SK-N-SH (cell line): ENCODE measurements around the gene ACRBP. TPM values are rescaled to one million over a fixed set of nuclear protein-coding genes. Genes with fewer than 3 reads are reported as not detected.

Source experiments
- CTCF ChIA-PET: fragments of 300-600, 350-600 bp; formaldehyde crosslinking; extraction: SDS; loops from one replicate; lab custom pipeline; 2021; lab: Yijun Ruan, JAX
- POLR2A ChIA-PET: fragments of 350-600 bp; sonication (Branson Sonifier 250); formaldehyde crosslinking; extraction: SDS; loops from one replicate; lab custom pipeline; 2020; ENCODE audit warnings: antibody characterized with exemption, inconsistent platforms; lab: Yijun Ruan, JAX
- DNase-seq: peaks from one replicate; pipeline ENCODE4 v3.0.0; 2012
- H2AFZ ChIP-seq: fragments of 200-600 bp; sonication (generic); 2 replicates; pipeline ENCODE4 v1.8.1; 2016; ENCODE audit warnings: antibody characterized with exemption, mild to moderate bottlenecking, low read depth
- H3F3A ChIP-seq: fragments of 200-600 bp; sonication (generic); replicated peaks from 2 replicates; pipeline ENCODE3; 2016; ENCODE audit warnings: antibody characterized with exemption, mild to moderate bottlenecking; ENCODE audit not compliant: insufficient read depth
- H3K27ac ChIP-seq, 2 experiments: fragments of 200-500 bp in 1 of 2; fragments of 200-600 bp in 1 of 2; sonication (Bioruptor generic) in 1 of 2; sonication (generic), shearing (Covaris generic) in 1 of 2; 2 replicates each; pipeline versions ENCODE4 v1.5.1 to v1.6.1; 2014 to 2016; ENCODE audit warnings: low read depth in 2 of 2, inconsistent platforms in 1 of 2, low read length in 1 of 2, mild to moderate bottlenecking in 1 of 2, mixed read lengths in 1 of 2
- H3K27me3 ChIP-seq: fragments of 200-600 bp; sonication (generic), shearing (Covaris generic); 2 replicates; pipeline ENCODE4 v1.6.1; 2016; ENCODE audit warnings: mixed run types; ENCODE audit not compliant: insufficient read depth
- H3K36me3 ChIP-seq, 2 experiments: fragments of 200-500 bp in 1 of 2; fragments of 200-600 bp in 1 of 2; sonication (Bioruptor generic) in 1 of 2; sonication (generic) in 1 of 2; replicated peaks in 1 of 2; 2 replicates each; pipeline versions ENCODE3 to v1.5.1; 2014 to 2016; ENCODE audit warnings: low read length in 1 of 2, mild to moderate bottlenecking in 1 of 2; ENCODE audit not compliant: insufficient read depth in 2 of 2, control insufficient read depth in 1 of 2
- H3K4me1 ChIP-seq, 2 experiments: fragments of 200-500 bp in 1 of 2; fragments of 200-600 bp in 1 of 2; sonication (Bioruptor generic) in 1 of 2; sonication (generic), shearing (Covaris generic) in 1 of 2; 2 replicates each; pipeline versions ENCODE4 v1.5.1 to v1.6.1; 2014 to 2016; ENCODE audit warnings: low read depth in 1 of 2, low read length in 1 of 2, mixed run types in 1 of 2; ENCODE audit not compliant: insufficient read depth in 2 of 2, control insufficient read depth in 1 of 2
- H3K4me2 ChIP-seq: fragments of 200-600 bp; sonication (generic), shearing (Covaris generic); 2 replicates; pipeline ENCODE4 v1.6.1; 2017; ENCODE audit warnings: mixed run types
- H3K4me3 ChIP-seq, 2 experiments: fragments of 200-500 bp in 1 of 2; fragments of 200-600 bp in 1 of 2; sonication (Bioruptor generic) in 1 of 2; sonication (generic), shearing (Covaris generic) in 1 of 2; 2 replicates each; pipeline versions ENCODE4 v1.5.1 to v1.8.1; 2014 to 2016; ENCODE audit warnings: low read depth in 2 of 2, inconsistent platforms in 1 of 2, low read length in 1 of 2, mild to moderate bottlenecking in 1 of 2, mixed read lengths in 1 of 2, moderate library complexity in 1 of 2
- H3K79me2 ChIP-seq: fragments of 200-600 bp; sonication (generic); 2 replicates; pipeline ENCODE4 v1.8.1; 2017; ENCODE audit warnings: mild to moderate bottlenecking; ENCODE audit not compliant: insufficient read depth
- H3K9ac ChIP-seq: fragments of 200-600 bp; sonication (generic); 2 replicates; pipeline ENCODE4 v1.6.1; 2017; ENCODE audit warnings: mixed run types
- H3K9me2 ChIP-seq: fragments of 200-600 bp; sonication (generic); 2 replicates; pipeline ENCODE4 v1.6.1; 2017; ENCODE audit warnings: mixed run types
- H3K9me3 ChIP-seq: fragments of 200-600 bp; sonication (generic); 2 replicates; pipeline ENCODE4 v1.6.1; 2017; ENCODE audit warnings: mixed run types, mild to moderate bottlenecking, moderate library complexity
- H4K20me1 ChIP-seq: fragments of 200-600 bp; sonication (generic); 2 replicates; pipeline ENCODE4 v1.6.1; 2017; ENCODE audit warnings: mild to moderate bottlenecking, mixed run types; ENCODE audit not compliant: insufficient read depth
- CTCF ChIP-seq: fragments of 200-600 bp; sonication (generic); IDR thresholded peaks from 2 replicates; pipeline ENCODE4 v1.6.1; 2017; ENCODE audit warnings: antibody characterized with exemption, mild to moderate bottlenecking, moderate library complexity
- EP300 ChIP-seq, 2 experiments: IDR thresholded peaks; 2 replicates each; pipeline versions ENCODE4 v1.4.0 to v1.6.1; 2012; ENCODE audit warnings: borderline replicate concordance in 1 of 2, low read depth in 1 of 2, low read length in 1 of 2
- EZH2phosphoT487 ChIP-seq: fragments of 200-600 bp; sonication (generic); IDR thresholded peaks from 2 replicates; pipeline ENCODE4 v1.6.1; 2017; ENCODE audit warnings: low read depth, mixed run types, mild to moderate bottlenecking, antibody characterized with exemption, moderate library complexity, borderline replicate concordance
- FOSL2 ChIP-seq: IDR thresholded peaks from 2 replicates; pipeline ENCODE4 v1.4.0; 2012; ENCODE audit warnings: low read depth, mild to moderate bottlenecking, moderate library complexity, borderline replicate concordance
- GATA2 ChIP-seq: sonication (generic); formaldehyde crosslinking; IDR thresholded peaks from 2 replicates; pipeline ENCODE4 v1.5.0; 2020; ENCODE audit warnings: mild to moderate bottlenecking, missing genetic modification reagents
- IRF3 ChIP-seq: fragments of 150-350 bp; IDR thresholded peaks from 2 replicates; pipeline ENCODE4 v1.6.1; 2016; ENCODE audit warnings: mild to moderate bottlenecking, low read depth, low read length
- JUND ChIP-seq: IDR thresholded peaks from 2 replicates; pipeline ENCODE4 v1.4.0; 2012
- MAX ChIP-seq: IDR thresholded peaks from 2 replicates; pipeline ENCODE4 v1.4.0; 2012; ENCODE audit warnings: low read depth
- MEF2A ChIP-seq: IDR thresholded peaks from 2 replicates; pipeline ENCODE4 v1.4.0; 2012; ENCODE audit warnings: low read depth, borderline replicate concordance
- NFIC ChIP-seq: IDR thresholded peaks from 2 replicates; pipeline ENCODE4 v1.4.0; 2012; ENCODE audit warnings: borderline replicate concordance
- POLR2AphosphoS5 ChIP-seq: IDR thresholded peaks from 2 replicates; pipeline ENCODE4 v1.6.1; 2012; ENCODE audit warnings: low read depth, low read length
- RAD21 ChIP-seq: IDR thresholded peaks from 2 replicates; pipeline ENCODE4 v1.6.1; 2012; ENCODE audit warnings: mild to moderate bottlenecking, low read length
- RCOR1 ChIP-seq: fragments of 150-350 bp; IDR thresholded peaks from 2 replicates; pipeline ENCODE4 v1.6.1; 2017; ENCODE audit warnings: antibody characterized with exemption, low read length
- SIN3A ChIP-seq: IDR thresholded peaks from 2 replicates; pipeline ENCODE4 v1.6.1; 2012; ENCODE audit warnings: low read depth, mild to moderate bottlenecking, low read length, moderate library complexity, borderline replicate concordance
- SMC3 ChIP-seq: IDR thresholded peaks from 2 replicates; pipeline ENCODE4 v1.6.1; 2012; ENCODE audit warnings: low read depth, low read length, improper control_type of control experiment
- TCF12 ChIP-seq: IDR thresholded peaks from 2 replicates; pipeline ENCODE4 v1.4.0; 2012
- USF2 ChIP-seq: fragments of 150-350 bp; IDR thresholded peaks from 2 replicates; pipeline ENCODE4 v1.6.1; 2017; ENCODE audit warnings: antibody characterized with exemption, low read length, low read depth, borderline replicate concordance
- ZBTB33 ChIP-seq: IDR thresholded peaks from 2 replicates; pipeline ENCODE4 v1.4.0; 2012; ENCODE audit warnings: low read depth, borderline replicate concordance
- WGBS: methylation state at CpG from one replicate; pipeline ENCODE4 v1.1.6; 2017; ENCODE audit warnings: low lambda C conversion rate; 5-methylcytosine and 5-hydroxymethylcytosine counted together
- polyA plus RNA-seq, 3 experiments: library from polyadenylated mRNA; depleted of rRNA; stranded (reverse); fragments of >200 nt; gene quantifications; 2 replicates each; pipeline ENCODE4 v1.2.3, GENCODE V29; 2012

ACRBP gene
- polyA plus RNA-seq, 1 of the 3 experiments (the other 2 are of a cell fraction) = 0.71 TPM

- Histone ChIP-seq H3K79me2 (no peaks in the 10 kb centered on the region), H3K4me1 (peaks cover 3 to 7% of the 10 kb centered on the region in 2 experiments; a peak in 1 of 4 replicates), H2AFZ (no peak overlapping the region), H3K27me3 (no peaks in the 10 kb centered on the region), H3K9me3 (no peaks in the 10 kb centered on the region), H4K20me1 (no peaks in the 10 kb centered on the region), H3K9me2 (no peaks in the 10 kb centered on the region), H3K4me2 (no peak overlapping the region)
- POLR2A ChIA-PET = interaction anchor here (0.6 to 0.9 kb wide), 2 partner anchors 26 to 63 kb away, joined by 3 to 5 read pairs; no protein-coding TSS in a partner anchor
- WGBS = 72% methylated on average over 5 of the region's 5 CpGs
- CTCF ChIA-PET = interaction anchor here (0.6 to 4.1 kb wide), 19 partner anchors 9 to 1024 kb away, joined by 3 to 32 read pairs (median 4); partner anchors contain the start of gene ZNF384
- DNase-seq = no peak
- TF ChIP-seq EZH2phosphoT487 = no peak
- no peak for TF ChIP-seq JUND
- TF ChIP-seq EP300 (IDR thresholded peaks at IDR 0.05; ENCODE audit: borderline replicate concordance in 1 of 2, low read depth in 1 of 2, low read length in 1 of 2) = no peak
- TF ChIP-seq SIN3A = no peak
- no peak for TF ChIP-seq FOSL2
- no peak for TF ChIP-seq SMC3
- no peak for TF ChIP-seq ZBTB33
- TF ChIP-seq RAD21 = no peak
- TF ChIP-seq, all 33 proteins: peak for 0
- Histone ChIP-seq H3F3A (peaks cover 27% of the 10 kb centered on the region), H3K27ac (no peak overlapping the region), H3K9ac (no peak overlapping the region), H3K4me3 (no peak overlapping the region), H3K36me3 (no peaks in the 10 kb centered on the region)
Measured at GRCh38 chr12:6618483-6619225, 28.6 kb downstream of the ACRBP start.

GRCh38 chr12:6615802-6616201 lies 31.4 kb downstream of the ACRBP start:
- WGBS = 90% methylated on average over 3 of the region's 3 CpGs
- TF ChIP-seq MEF2A (no peak), USF2 (no peak), POLR2AphosphoS5 (no peak), SMC3 (no peak), RCOR1 (no peak), MAX (no peak), IRF3 (no peak), EZH2phosphoT487 (no peak), EP300 (IDR thresholded peaks at IDR 0.05; ENCODE audit: borderline replicate concordance in 1 of 2, low read depth in 1 of 2, low read length in 1 of 2) (no peak), CTCF (no peak), TCF12 (no peak), RAD21 (no peak), NFIC (no peak), GATA2 (no peak)

More at GRCh38 chr12:6615802-6616201, 31.4 kb downstream of the ACRBP start:
- Histone ChIP-seq H4K20me1 (no peaks in the 10 kb centered on the region), H3K4me2 (no peak overlapping the region), H3K36me3 (no peaks in the 10 kb centered on the region), H3K9me3 (no peaks in the 10 kb centered on the region), H3K9me2 (no peaks in the 10 kb centered on the region), H3K4me1 (peaks cover 26 to 34% of the 10 kb centered on the region in 2 experiments), H2AFZ (no peak overlapping the region), H3K4me3 (no peak overlapping the region), H3K27me3 (no peaks in the 10 kb centered on the region), H3K27ac (peak overlapping the region in 1 of 2 experiments; percentile 16; a peak in 1 of 4 replicates), H3F3A (peaks cover 43% of the 10 kb centered on the region), H3K79me2 (no peaks in the 10 kb centered on the region), H3K9ac (no peak overlapping the region)
- no peak for DNase-seq
- ChIA-PET POLR2A (interaction anchor here (0.7 to 1.2 kb wide), 2 partner anchors 46 to 74 kb away, joined by 3 to 5 read pairs; no protein-coding TSS in a partner anchor), CTCF (interaction anchor here (1.2 to 3.8 kb wide), 5 partner anchors 26 to 151 kb away, joined by 4 to 32 read pairs (median 4); partner anchors contain the start of genes PTMS and ZNF384)
